Right lobe of liver (tissue), 4 donors: ENCODE results near the gene TRIM69.

ENCODE experiments used
- POLR2A ChIP-seq: fragments of 450-650 bp; IDR thresholded peaks from one replicate; pipeline ENCODE4 v1.6.1; 2017; ENCODE audit warnings: antibody characterized with exemption, mild to moderate bottlenecking
- TF ChIP-seq, protein P1 (sequence below), 4 donors: fragments of 200-600 bp in 3 of 4; fragments of 450-650 bp in 1 of 4; IDR thresholded peaks; one replicate each; pipeline versions ENCODE4 v1.5.1 to v1.8.0; 2016 to 2022; ENCODE audit warnings: antibody characterized with exemption in 4 of 4, mild to moderate bottlenecking in 2 of 4
- donor health status: DM: no; HTN: no; CAD: no.
- donor health status: DM: no; HTN: no; CAD: no.
- donor health status: DM: no; HTN: yes; CAD: no.

DNA sequence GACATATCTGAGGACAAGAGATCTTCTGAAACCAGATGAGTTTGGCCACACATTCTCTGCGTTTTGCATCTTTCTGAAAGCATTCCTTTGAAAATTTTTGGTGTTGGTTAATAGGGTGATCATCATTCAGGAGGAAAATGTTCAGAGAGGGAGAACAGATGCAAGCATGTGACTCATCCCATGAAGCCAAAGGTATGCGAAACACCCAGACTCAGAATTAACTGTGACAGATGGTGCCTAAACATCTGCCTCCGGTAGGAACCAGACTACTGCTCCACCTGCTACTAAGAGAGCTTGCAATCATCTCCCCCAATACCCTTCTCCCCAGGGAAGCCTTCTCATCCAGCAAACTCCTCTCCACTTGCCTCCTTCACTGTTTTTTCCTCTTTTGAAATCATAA lies 46.2 kb downstream of the TRIM69 start:
- TF ChIP-seq, protein P1, sequence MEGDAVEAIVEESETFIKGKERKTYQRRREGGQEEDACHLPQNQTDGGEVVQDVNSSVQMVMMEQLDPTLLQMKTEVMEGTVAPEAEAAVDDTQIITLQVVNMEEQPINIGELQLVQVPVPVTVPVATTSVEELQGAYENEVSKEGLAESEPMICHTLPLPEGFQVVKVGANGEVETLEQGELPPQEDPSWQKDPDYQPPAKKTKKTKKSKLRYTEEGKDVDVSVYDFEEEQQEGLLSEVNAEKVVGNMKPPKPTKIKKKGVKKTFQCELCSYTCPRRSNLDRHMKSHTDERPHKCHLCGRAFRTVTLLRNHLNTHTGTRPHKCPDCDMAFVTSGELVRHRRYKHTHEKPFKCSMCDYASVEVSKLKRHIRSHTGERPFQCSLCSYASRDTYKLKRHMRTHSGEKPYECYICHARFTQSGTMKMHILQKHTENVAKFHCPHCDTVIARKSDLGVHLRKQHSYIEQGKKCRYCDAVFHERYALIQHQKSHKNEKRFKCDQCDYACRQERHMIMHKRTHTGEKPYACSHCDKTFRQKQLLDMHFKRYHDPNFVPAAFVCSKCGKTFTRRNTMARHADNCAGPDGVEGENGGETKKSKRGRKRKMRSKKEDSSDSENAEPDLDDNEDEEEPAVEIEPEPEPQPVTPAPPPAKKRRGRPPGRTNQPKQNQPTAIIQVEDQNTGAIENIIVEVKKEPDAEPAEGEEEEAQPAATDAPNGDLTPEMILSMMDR (IDR thresholded peaks at IDR 0.05) = no peak
- no peak for TF ChIP-seq POLR2A
